CD14-positive monocyte (primary cell): ENCODE data around the gene HSD3B2. TPM values are rescaled to one million over a fixed set of nuclear protein-coding genes. Genes with fewer than 3 reads are reported as not detected.

Experiments used
- DNase-seq, 3 donors: peaks; one replicate each; pipeline ENCODE4 v3.0.0-alpha.2; 2011 to 2022
- H2AFZ ChIP-seq: 2 replicates; pipeline ENCODE4 v1.6.0; 2012; ENCODE audit warnings: mild to moderate bottlenecking, low read depth, low read length, inconsistent platforms; ENCODE audit not compliant: insufficient read depth, poor library complexity, severe bottlenecking
- H3K27ac ChIP-seq, 2 donors: 1 replicate in 1 of 2; 2 replicates in 1 of 2; pipeline ENCODE4 v1.5.1; 2012 to 2013; ENCODE audit warnings: low read length in 2 of 2, control low read depth in 1 of 2, inconsistent platforms in 1 of 2, low read depth in 1 of 2, mild to moderate bottlenecking in 1 of 2
- H3K27me3 ChIP-seq, 2 donors: one replicate each; pipeline versions ENCODE4 v1.6.0 to v1.6.1; 2011 to 2013; ENCODE audit warnings: low read length in 2 of 2; ENCODE audit not compliant: control insufficient read depth in 2 of 2, insufficient read depth in 2 of 2
- H3K36me3 ChIP-seq, 2 donors: replicated peaks in 1 of 2; 1 replicate in 1 of 2; 2 replicates in 1 of 2; pipeline versions ENCODE4 v1.5.1 to v1.6.1; 2012 to 2013; ENCODE audit warnings: low read length in 2 of 2, control low read depth in 1 of 2, inconsistent platforms in 1 of 2, mild to moderate bottlenecking in 1 of 2; ENCODE audit not compliant: insufficient read depth in 2 of 2, control insufficient read depth in 1 of 2
- H3K4me1 ChIP-seq, 2 donors: 1 replicate in 1 of 2; 2 replicates in 1 of 2; pipeline versions ENCODE4 v1.5.1 to v1.6.1; 2012 to 2013; ENCODE audit warnings: low read length in 2 of 2, control low read depth in 1 of 2, inconsistent platforms in 1 of 2, mild to moderate bottlenecking in 1 of 2, moderate library complexity in 1 of 2; ENCODE audit not compliant: insufficient read depth in 2 of 2, control insufficient read depth in 1 of 2
- H3K4me2 ChIP-seq: replicated peaks from 2 replicates; pipeline ENCODE3; 2012; ENCODE audit warnings: low read length, moderate library complexity, mild to moderate bottlenecking; ENCODE audit not compliant: poor library complexity, severe bottlenecking; ENCODE audit errors: extremely low read depth
- H3K4me3 ChIP-seq, 3 experiments: fragments of 200-600 bp in 1 of 3; sonication (generic) in 1 of 3; replicated peaks in 1 of 3; 1 replicate in 2 of 3; 2 replicates in 1 of 3; pipeline ENCODE4 v1.5.1; 2011 to 2013; ENCODE audit warnings: low read length in 3 of 3, mild to moderate bottlenecking in 3 of 3, control low read depth in 2 of 3, low read depth in 2 of 3, inconsistent platforms in 1 of 3, moderate library complexity in 1 of 3
- H3K79me2 ChIP-seq: 2 replicates; pipeline ENCODE4 v1.6.0; 2012; ENCODE audit warnings: mild to moderate bottlenecking, control low read depth, inconsistent platforms, low read length, moderate library complexity; ENCODE audit not compliant: insufficient read depth
- H3K9ac ChIP-seq: 2 replicates; pipeline ENCODE4 v1.6.0; 2017; ENCODE audit warnings: low read length, mild to moderate bottlenecking; ENCODE audit not compliant: insufficient read depth, poor library complexity, severe bottlenecking
- H3K9me3 ChIP-seq, 2 donors: replicated peaks in 1 of 2; 1 replicate in 1 of 2; 2 replicates in 1 of 2; pipeline versions ENCODE4 v1.5.1 to v1.6.1; 2012 to 2013; ENCODE audit warnings: low read length in 2 of 2, control low read depth in 1 of 2; ENCODE audit not compliant: control insufficient read depth in 1 of 2, insufficient read depth in 1 of 2
- H4K20me1 ChIP-seq: 2 replicates; pipeline ENCODE4 v1.6.0; 2012; ENCODE audit warnings: mild to moderate bottlenecking, low read length, control low read depth, moderate library complexity; ENCODE audit not compliant: insufficient read depth
- H3K27ac Mint-ChIP-seq, 7 donors: one replicate each; pipeline ENCODE4 v1.8.0; 2020; ENCODE audit warnings: mild to moderate bottlenecking in 7 of 7, mixed read lengths in 7 of 7, moderate library complexity in 6 of 7, inconsistent platforms in 2 of 7
- H3K27me3 Mint-ChIP-seq, 3 donors: one replicate each; pipeline ENCODE4 v1.8.0; 2021 to 2022; ENCODE audit warnings: low read depth in 3 of 3, mild to moderate bottlenecking in 3 of 3, mixed read lengths in 3 of 3, moderate library complexity in 3 of 3, inconsistent platforms in 1 of 3
- H3K36me3 Mint-ChIP-seq, 2 donors: one replicate each; pipeline ENCODE4 v1.8.0; 2020; ENCODE audit warnings: mixed read lengths in 2 of 2, inconsistent platforms in 1 of 2, mild to moderate bottlenecking in 1 of 2
- H3K4me1 Mint-ChIP-seq: one replicate; pipeline ENCODE4 v1.8.0; 2020; ENCODE audit warnings: mild to moderate bottlenecking, mixed read lengths
- H3K4me3 Mint-ChIP-seq, 2 donors: one replicate each; pipeline ENCODE4 v1.8.0; 2020; ENCODE audit warnings: mild to moderate bottlenecking in 2 of 2, mixed read lengths in 2 of 2, moderate library complexity in 1 of 2
- H3K9me3 Mint-ChIP-seq, 7 donors: one replicate each; pipeline ENCODE4 v1.8.0; 2020 to 2022; ENCODE audit warnings: mixed read lengths in 7 of 7, mild to moderate bottlenecking in 6 of 7, moderate library complexity in 6 of 7, inconsistent platforms in 2 of 7
- WGBS: methylation state at CpG from one replicate; pipeline ENCODE4 v1.1.5; 2013; ENCODE audit warnings: missing lambda C conversion rate; ENCODE audit not compliant: insufficient coverage; 5-methylcytosine and 5-hydroxymethylcytosine counted together
- intact Hi-C, 2 donors: fragments of 100-400 bp; cut with micrococcal nuclease; formaldehyde crosslinking; loops; one replicate each; pipeline versions ENCODE4 v1.15.0 to v1.15.1; 2023
- polyA plus RNA-seq, 3 donors: library from polyadenylated mRNA; depleted of rRNA in 1 of 3; unstranded in 2 of 3; stranded (reverse) in 1 of 3; fragments of 300-500 nt in 2 of 3; fragments of >200 nt in 1 of 3; fragmentation: Illumina TruSeq in 2 of 3; gene quantifications; 1 replicate in 2 of 3; 2 replicates in 1 of 3; pipeline ENCODE4 v1.2.3, GENCODE V29; 2012 to 2021
- TF ChIP-seq, protein P1 (sequence below): fragments of 200-600 bp; IDR thresholded peaks from one replicate; pipeline ENCODE4 v1.8.0; 2022; ENCODE audit warnings: antibody characterized with exemption, mild to moderate bottlenecking

The HSD3B2 gene
- polyA plus RNA-seq, 3 donors: not detected

DNA sequence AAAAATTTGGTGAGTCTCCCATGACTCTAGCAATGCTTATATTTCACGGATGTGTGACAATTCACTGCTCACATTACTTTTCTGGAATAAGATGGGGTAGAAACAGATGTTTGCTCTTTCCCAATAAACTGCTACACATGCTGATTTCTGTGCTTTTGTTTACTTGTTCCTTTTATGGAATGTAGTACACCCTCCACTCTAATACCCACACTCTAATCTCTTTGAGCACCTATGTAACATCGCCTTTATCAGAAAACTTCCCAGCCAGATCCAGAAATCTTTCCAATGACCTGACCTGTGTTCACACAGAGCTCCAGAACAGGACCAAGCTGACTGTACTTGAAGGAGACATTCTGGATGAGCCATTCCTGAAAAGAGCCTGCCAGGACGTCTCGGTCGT, 4.2 kb downstream of the HSD3B2 start:
- no peaks in the 10 kb centered on the region for H3K79me2 ChIP-seq
- H3K9me3 ChIP-seq: no peaks in the 10 kb centered on the region
- H4K20me1 ChIP-seq: no peaks in the 10 kb centered on the region
- DNase-seq: no peak
- no peak overlapping the region for H3K27ac ChIP-seq
- H3K4me2 ChIP-seq: no peak overlapping the region
- H3K27me3 Mint-ChIP-seq: peaks cover 0 to 5% (median 3%) of the 10 kb centered on the region in 3 donors
- TF ChIP-seq, protein P1, sequence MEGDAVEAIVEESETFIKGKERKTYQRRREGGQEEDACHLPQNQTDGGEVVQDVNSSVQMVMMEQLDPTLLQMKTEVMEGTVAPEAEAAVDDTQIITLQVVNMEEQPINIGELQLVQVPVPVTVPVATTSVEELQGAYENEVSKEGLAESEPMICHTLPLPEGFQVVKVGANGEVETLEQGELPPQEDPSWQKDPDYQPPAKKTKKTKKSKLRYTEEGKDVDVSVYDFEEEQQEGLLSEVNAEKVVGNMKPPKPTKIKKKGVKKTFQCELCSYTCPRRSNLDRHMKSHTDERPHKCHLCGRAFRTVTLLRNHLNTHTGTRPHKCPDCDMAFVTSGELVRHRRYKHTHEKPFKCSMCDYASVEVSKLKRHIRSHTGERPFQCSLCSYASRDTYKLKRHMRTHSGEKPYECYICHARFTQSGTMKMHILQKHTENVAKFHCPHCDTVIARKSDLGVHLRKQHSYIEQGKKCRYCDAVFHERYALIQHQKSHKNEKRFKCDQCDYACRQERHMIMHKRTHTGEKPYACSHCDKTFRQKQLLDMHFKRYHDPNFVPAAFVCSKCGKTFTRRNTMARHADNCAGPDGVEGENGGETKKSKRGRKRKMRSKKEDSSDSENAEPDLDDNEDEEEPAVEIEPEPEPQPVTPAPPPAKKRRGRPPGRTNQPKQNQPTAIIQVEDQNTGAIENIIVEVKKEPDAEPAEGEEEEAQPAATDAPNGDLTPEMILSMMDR: no peak
- no peak overlapping the region for H3K4me3 Mint-ChIP-seq
- H3K27ac Mint-ChIP-seq: no peak overlapping the region
- no peak overlapping the region for H3K9ac ChIP-seq
- no peaks in the 10 kb centered on the region for H3K4me1 ChIP-seq
- WGBS: 100% methylated on average over 2 of the region's 5 CpGs
- H3K36me3 Mint-ChIP-seq: no peaks in the 10 kb centered on the region
- intact Hi-C loops: no loop called here
- H3K36me3 ChIP-seq: no peaks in the 10 kb centered on the region
- no peaks in the 10 kb centered on the region for H3K4me1 Mint-ChIP-seq
- H3K9me3 Mint-ChIP-seq: peaks cover 0 to 3% (median 0%) of the 10 kb centered on the region in 7 donors
- H3K27me3 ChIP-seq: no peaks in the 10 kb centered on the region
- H3K4me3 ChIP-seq: no peak overlapping the region
- no peak overlapping the region for H2AFZ ChIP-seq

DNA sequence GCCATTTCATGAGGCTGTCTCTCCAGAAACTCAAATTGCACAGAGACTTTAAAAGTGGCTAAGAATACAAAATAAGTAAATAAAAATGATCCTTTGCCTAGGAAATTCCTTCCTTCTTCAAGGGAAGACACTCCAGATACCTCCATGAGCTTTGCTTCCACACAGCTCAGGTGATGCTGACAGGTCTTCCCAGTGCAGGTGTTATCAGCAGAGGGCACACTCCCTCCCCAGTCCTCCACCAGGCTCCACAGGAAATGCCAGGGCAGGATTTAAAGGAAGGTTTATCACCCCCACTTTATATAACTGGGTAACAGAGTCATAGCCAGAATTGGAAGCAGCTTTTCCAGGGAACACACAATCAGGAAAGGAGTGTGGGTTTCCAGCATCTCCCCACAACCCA, 5.7 kb downstream of the HSD3B2 start:
- H3K4me1 Mint-ChIP-seq: no peaks in the 10 kb centered on the region
- no peaks in the 10 kb centered on the region for H3K36me3 Mint-ChIP-seq
- TF ChIP-seq, protein P1: no peak
- Histone ChIP-seq H4K20me1 (no peaks in the 10 kb centered on the region), H2AFZ (no peak overlapping the region), H3K9me3 (no peaks in the 10 kb centered on the region), H3K79me2 (no peaks in the 10 kb centered on the region), H3K36me3 (no peaks in the 10 kb centered on the region), H3K4me2 (no peak overlapping the region), H3K4me1 (no peaks in the 10 kb centered on the region), H3K27ac (no peak overlapping the region), H3K27me3 (no peaks in the 10 kb centered on the region), H3K4me3 (no peak overlapping the region), H3K9ac (no peak overlapping the region)
- no peak overlapping the region for H3K4me3 Mint-ChIP-seq
- intact Hi-C loops: no loop called here
- no peak overlapping the region for H3K27ac Mint-ChIP-seq
- H3K9me3 Mint-ChIP-seq: peaks cover 0 to 3% (median 0%) of the 10 kb centered on the region in 7 donors
- DNase-seq: no peak
- H3K27me3 Mint-ChIP-seq: peaks cover 0 to 5% (median 1%) of the 10 kb centered on the region in 3 donors
